Neuronal stem cell (in vitro differentiated cells): ENCODE data around the gene ADSL.

Experiments used
- DNase-seq: peaks from one replicate; pipeline ENCODE4 v3.0.0-alpha.2; 2013; ENCODE audit warnings: low spot score
- H2AFZ ChIP-seq: one replicate; pipeline ENCODE4 v1.6.1; 2013; ENCODE audit warnings: mild to moderate bottlenecking, low read length, inconsistent platforms
- H2AK5ac ChIP-seq: 2 replicates; pipeline ENCODE4 v1.6.1; 2013; ENCODE audit warnings: low read depth, mild to moderate bottlenecking, inconsistent platforms, low read length, moderate library complexity, mixed read lengths
- H2BK120ac ChIP-seq: 2 replicates; pipeline ENCODE4 v1.6.1; 2013; ENCODE audit warnings: low read depth, mild to moderate bottlenecking, inconsistent platforms, low read length, moderate library complexity, mixed read lengths
- H2BK12ac ChIP-seq: one replicate; pipeline ENCODE4 v1.6.1; 2013; ENCODE audit warnings: low read length, inconsistent platforms
- H2BK15ac ChIP-seq: 2 replicates; pipeline ENCODE4 v1.6.1; 2013; ENCODE audit warnings: mild to moderate bottlenecking, low read length, inconsistent platforms, mixed read lengths
- H2BK5ac ChIP-seq: one replicate; pipeline ENCODE4 v1.6.1; 2013; ENCODE audit warnings: inconsistent platforms, mild to moderate bottlenecking, low read length, moderate library complexity
- H3K14ac ChIP-seq: one replicate; pipeline ENCODE4 v1.6.1; 2013; ENCODE audit warnings: low read length, inconsistent platforms
- H3K18ac ChIP-seq: 2 replicates; pipeline ENCODE4 v1.6.1; 2013; ENCODE audit warnings: low read length, inconsistent platforms
- H3K23ac ChIP-seq: 2 replicates; pipeline ENCODE4 v1.6.1; 2013; ENCODE audit warnings: low read depth, mild to moderate bottlenecking, mixed read lengths, low read length, inconsistent platforms; ENCODE audit not compliant: poor library complexity
- H3K27ac ChIP-seq: replicated peaks from 3 replicates; pipeline ENCODE4 v1.5.1; 2013; ENCODE audit warnings: low read length, inconsistent platforms
- H3K27me3 ChIP-seq, 3 experiments: 2 replicates each; pipeline ENCODE4 v1.6.1; 2013; ENCODE audit warnings: low read length in 3 of 3, mild to moderate bottlenecking in 2 of 3, inconsistent platforms in 1 of 3, low read depth in 1 of 3, mixed read lengths in 1 of 3, moderate library complexity in 1 of 3; ENCODE audit not compliant: control insufficient read depth in 3 of 3, insufficient read depth in 3 of 3
- H3K36me3 ChIP-seq, 2 donors: replicated peaks in 1 of 2; 2 replicates each; pipeline ENCODE4 v1.6.1; 2013; ENCODE audit warnings: low read length in 2 of 2; ENCODE audit not compliant: control insufficient read depth in 2 of 2, insufficient read depth in 2 of 2
- H3K4ac ChIP-seq: 2 replicates; pipeline ENCODE4 v1.6.1; 2013; ENCODE audit warnings: inconsistent platforms, mild to moderate bottlenecking, low read length, moderate library complexity
- H3K4me1 ChIP-seq, 2 donors: 1 replicate in 1 of 2; 2 replicates in 1 of 2; pipeline ENCODE4 v1.6.1; 2013; ENCODE audit warnings: low read length in 2 of 2, low read depth in 1 of 2; ENCODE audit not compliant: control insufficient read depth in 2 of 2, insufficient read depth in 1 of 2
- H3K4me2 ChIP-seq: one replicate; pipeline ENCODE4 v1.6.1; 2013; ENCODE audit warnings: mild to moderate bottlenecking, low read length, inconsistent platforms; ENCODE audit not compliant: insufficient read depth, poor library complexity, severe bottlenecking
- H3K4me3 ChIP-seq, 2 donors: 2 replicates each; pipeline ENCODE4 v1.5.1; 2013; ENCODE audit warnings: low read length in 2 of 2, mild to moderate bottlenecking in 2 of 2, inconsistent platforms in 1 of 2, moderate library complexity in 1 of 2
- H3K79me1 ChIP-seq: one replicate; pipeline ENCODE4 v1.6.1; 2013; ENCODE audit warnings: low read depth, mild to moderate bottlenecking, inconsistent platforms, low read length, moderate library complexity
- H3K9ac ChIP-seq: one replicate; pipeline ENCODE4 v1.6.1; 2013; ENCODE audit warnings: mild to moderate bottlenecking, low read depth, low read length, inconsistent platforms; ENCODE audit not compliant: poor library complexity
- H3K9me3 ChIP-seq, 2 donors: replicated peaks in 1 of 2; 2 replicates each; pipeline versions ENCODE3 to v1.6.1; 2013; ENCODE audit warnings: low read length in 2 of 2, mild to moderate bottlenecking in 2 of 2, inconsistent platforms in 1 of 2, low read depth in 1 of 2, mixed read lengths in 1 of 2, moderate library complexity in 1 of 2; ENCODE audit not compliant: control insufficient read depth in 2 of 2, insufficient read depth in 1 of 2
- H4K8ac ChIP-seq: one replicate; pipeline ENCODE4 v1.6.1; 2013; ENCODE audit warnings: low read depth, mild to moderate bottlenecking, inconsistent platforms, low read length, moderate library complexity
- H4K91ac ChIP-seq: one replicate; pipeline ENCODE4 v1.6.1; 2013; ENCODE audit warnings: low read length, low read depth, mild to moderate bottlenecking, inconsistent platforms; ENCODE audit not compliant: poor library complexity
- WGBS, 2 donors: extraction: QIAGEN DNeasy Blood & Tissue Kit; methylation state at CpG; one replicate each; pipeline ENCODE4 v1.1.7; 2013; ENCODE audit warnings: missing lambda C conversion rate in 2 of 2, mixed read lengths in 1 of 2; ENCODE audit not compliant: insufficient read length in 2 of 2, insufficient replicate concordance in 1 of 2; ENCODE audit errors: extremely low coverage in 2 of 2; 5-methylcytosine and 5-hydroxymethylcytosine counted together

The ADSL gene

DNA sequence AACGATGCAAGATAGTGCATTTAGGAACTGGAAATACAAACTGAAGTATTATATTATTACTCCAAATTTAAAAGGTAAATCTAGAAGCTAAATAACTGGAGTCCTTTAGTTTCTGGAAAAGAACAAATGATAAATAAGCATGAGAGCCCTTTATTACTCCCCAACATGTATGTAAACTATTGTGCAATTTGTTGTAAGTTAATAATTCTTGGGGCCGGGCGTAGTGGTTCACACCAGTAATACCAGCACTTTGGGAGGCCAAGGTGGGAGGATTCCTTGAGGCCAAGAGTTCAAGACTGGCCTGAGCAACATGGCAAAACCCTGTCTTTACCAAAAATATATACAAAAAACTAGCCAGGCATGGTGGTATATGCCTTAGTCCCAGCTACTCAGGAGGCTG, 35.2 kb downstream of the ADSL start:
- no peak overlapping the region for H3K18ac ChIP-seq
- no peak overlapping the region for H3K14ac ChIP-seq
- H3K4me1 ChIP-seq, result no peaks in the 10 kb centered on the region
- no peak overlapping the region for H2BK15ac ChIP-seq
- H2BK12ac ChIP-seq, result no peak overlapping the region
- no peak overlapping the region for H3K23ac ChIP-seq
- no peak overlapping the region for H2AK5ac ChIP-seq
- H3K27ac ChIP-seq, result no peak overlapping the region
- no peaks in the 10 kb centered on the region for H3K79me1 ChIP-seq
- no peak overlapping the region for H2BK5ac ChIP-seq
- no peak for DNase-seq
- no peak overlapping the region for H2BK120ac ChIP-seq
- H3K36me3 ChIP-seq, result no peaks in the 10 kb centered on the region
- whole genome bisulfite sequencing, 2 donors, result no CpG with 5 or more reads among the region's 3 CpGs
- no peak overlapping the region for H4K8ac ChIP-seq
- no peak overlapping the region for H2AFZ ChIP-seq
- no peak overlapping the region for H4K91ac ChIP-seq
- no peak overlapping the region for H3K4me2 ChIP-seq
- H3K4ac ChIP-seq, result no peak overlapping the region
- no peaks in the 10 kb centered on the region for H3K9me3 ChIP-seq
- H3K9ac ChIP-seq, result no peak overlapping the region
- H3K4me3 ChIP-seq, result no peak overlapping the region
- H3K27me3 ChIP-seq, result no peaks in the 10 kb centered on the region

DNA sequence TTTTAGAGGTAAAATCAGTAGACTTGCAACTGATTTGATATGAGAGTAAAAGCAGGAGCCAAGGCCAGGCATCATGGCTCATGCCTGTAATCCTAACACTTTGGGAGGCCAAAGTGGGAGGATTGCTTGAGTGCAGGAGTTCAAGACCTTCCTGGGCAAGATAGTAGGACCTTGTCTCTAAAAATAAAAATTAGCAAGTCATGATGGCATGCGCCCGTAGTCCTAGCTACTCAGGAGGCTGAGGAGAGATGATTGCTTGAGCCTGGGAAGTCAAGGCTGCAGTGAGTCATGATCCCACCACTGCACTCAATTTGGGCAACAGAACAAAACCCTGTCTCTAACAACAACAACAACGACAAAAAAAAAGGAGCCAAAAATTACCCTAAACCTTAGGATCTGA, 37.6 kb downstream of the ADSL start:
- no peak for DNase-seq
- no peak overlapping the region for H3K4ac ChIP-seq
- no peaks in the 10 kb centered on the region for H3K4me1 ChIP-seq
- H2AK5ac ChIP-seq, result no peak overlapping the region
- no peak overlapping the region for H3K9ac ChIP-seq
- no peak overlapping the region for H2BK12ac ChIP-seq
- H3K23ac ChIP-seq, result no peak overlapping the region
- H2BK120ac ChIP-seq, result no peak overlapping the region
- no peak overlapping the region for H3K4me3 ChIP-seq
- no CpG with 5 or more reads among the region's 3 CpGs for WGBS, 2 donors
- H3K27me3 ChIP-seq, result no peaks in the 10 kb centered on the region
- no peaks in the 10 kb centered on the region for H3K36me3 ChIP-seq
- no peak overlapping the region for H4K8ac ChIP-seq
- no peaks in the 10 kb centered on the region for H3K9me3 ChIP-seq
- H3K18ac ChIP-seq, result no peak overlapping the region
- no peaks in the 10 kb centered on the region for H3K79me1 ChIP-seq
- H2AFZ ChIP-seq, result no peak overlapping the region
- no peak overlapping the region for H4K91ac ChIP-seq
- H2BK15ac ChIP-seq, result no peak overlapping the region
- H3K4me2 ChIP-seq, result no peak overlapping the region
- no peak overlapping the region for H3K14ac ChIP-seq
- no peak overlapping the region for H3K27ac ChIP-seq
- H2BK5ac ChIP-seq, result no peak overlapping the region

DNA sequence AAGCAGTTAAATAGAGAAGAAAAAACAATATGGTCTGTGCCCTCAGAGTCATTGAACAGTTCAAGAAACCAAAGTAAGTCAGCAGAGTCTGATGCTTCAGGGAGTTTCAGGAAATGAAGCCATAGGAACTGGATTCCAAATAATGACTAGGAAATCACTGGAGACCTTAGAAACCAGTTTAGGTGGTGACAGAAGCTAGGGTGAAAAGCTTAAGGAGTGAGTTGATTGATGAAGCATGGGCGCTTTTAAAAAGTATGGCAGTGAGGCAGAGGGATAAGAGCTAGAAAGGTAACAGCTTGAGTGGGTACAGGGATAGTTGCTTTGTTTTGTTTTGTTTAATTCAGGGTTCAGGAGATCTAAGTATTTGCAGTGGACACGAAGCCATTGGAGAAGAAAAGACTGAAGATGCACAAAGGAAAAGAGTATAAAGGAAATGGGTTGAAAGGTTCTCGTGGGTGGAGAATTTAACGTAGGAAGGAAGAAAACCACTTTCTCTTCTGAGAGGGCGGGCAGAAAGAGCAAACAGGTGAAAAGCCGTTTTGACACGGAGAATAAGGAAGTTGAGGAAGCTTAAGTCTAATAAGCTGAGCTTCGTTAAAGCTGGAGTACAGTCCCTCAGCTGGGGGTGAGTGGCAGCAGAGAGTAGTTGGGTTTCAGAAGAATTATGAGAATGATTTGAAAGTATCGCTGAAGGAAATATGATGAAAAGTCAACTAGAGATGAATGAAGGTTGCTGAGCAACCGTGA, 38.9 kb downstream of the ADSL start:
- Histone ChIP-seq H3K4me2 (no peak overlapping the region), H3K27ac (no peak overlapping the region), H2AK5ac (no peak overlapping the region), H4K91ac (no peak overlapping the region), H2AFZ (no peak overlapping the region), H3K9ac (no peak overlapping the region), H3K4ac (no peak overlapping the region), H3K79me1 (no peaks in the 10 kb centered on the region), H3K23ac (no peak overlapping the region), H2BK12ac (no peak overlapping the region), H2BK5ac (no peak overlapping the region), H3K27me3 (no peaks in the 10 kb centered on the region), H3K18ac (no peak overlapping the region), H2BK15ac (no peak overlapping the region), H2BK120ac (no peak overlapping the region), H3K14ac (no peak overlapping the region), H3K36me3 (no peaks in the 10 kb centered on the region), H3K9me3 (no peaks in the 10 kb centered on the region), H4K8ac (no peak overlapping the region), H3K4me3 (no peak overlapping the region), H3K4me1 (no peaks in the 10 kb centered on the region)
- WGBS, 2 donors, result no CpG with 5 or more reads among the region's 10 CpGs
- no peak for DNase-seq

DNA sequence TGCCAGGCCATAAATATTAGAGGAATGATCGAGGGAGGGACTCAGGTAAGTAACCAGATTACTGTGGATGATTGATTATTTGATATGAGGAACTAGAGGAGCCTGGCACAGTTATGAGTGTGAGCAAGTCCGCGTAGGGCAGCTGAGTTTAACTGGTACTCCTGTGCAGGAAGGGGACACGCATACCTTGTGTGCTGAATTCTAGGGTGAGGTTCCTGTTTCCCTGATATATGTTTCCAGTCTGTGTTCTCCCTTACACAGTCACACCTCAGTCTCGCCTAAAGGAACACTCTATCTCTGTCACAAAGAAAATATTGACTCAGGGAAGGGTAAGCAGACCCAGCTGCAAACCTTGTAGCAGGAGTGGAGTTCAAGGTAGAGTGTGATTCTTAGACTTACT, 41.4 kb downstream of the ADSL start:
- Histone ChIP-seq H3K4me1 (no peaks in the 10 kb centered on the region), H2AFZ (no peak overlapping the region), H3K23ac (no peak overlapping the region), H3K9ac (no peak overlapping the region), H3K9me3 (no peaks in the 10 kb centered on the region), H2BK12ac (no peak overlapping the region), H3K4me2 (no peak overlapping the region), H2BK5ac (no peak overlapping the region), H3K79me1 (no peaks in the 10 kb centered on the region), H3K4ac (no peak overlapping the region), H2AK5ac (no peak overlapping the region), H2BK120ac (no peak overlapping the region), H2BK15ac (no peak overlapping the region), H4K91ac (no peak overlapping the region), H3K4me3 (no peak overlapping the region), H3K27ac (no peak overlapping the region), H3K18ac (no peak overlapping the region), H4K8ac (no peak overlapping the region), H3K36me3 (no peaks in the 10 kb centered on the region), H3K14ac (no peak overlapping the region), H3K27me3 (no peaks in the 10 kb centered on the region)
- WGBS, 2 donors, result no CpG with 5 or more reads among the region's 5 CpGs
- DNase-seq, result no peak
